Thyroid gland (tissue), 4 donors: ENCODE results near the gene LRP10. TPM values are rescaled to one million over a fixed set of nuclear protein-coding genes. Genes with fewer than 3 reads are reported as not detected.
"Not testable (repeated sequence)": the region's sequence is repeated elsewhere in the genome, so short reads cannot be mapped to it uniquely, and the experiment has no call there.

Source experiments
- DNase-seq, 2 donors: peaks; one replicate each; pipeline ENCODE4 v3.0.0-alpha.2; 2019
- H3K27ac ChIP-seq, 3 donors: fragments of 200-600 bp; sonication (generic); 1 replicate in 2 of 3; 2 replicates in 1 of 3; pipeline ENCODE4 v1.5.1; 2016 to 2019; ENCODE audit warnings: mild to moderate bottlenecking in 1 of 3, moderate library complexity in 1 of 3
- H3K27me3 ChIP-seq: fragments of 200-600 bp; sonication (generic); one replicate; pipeline ENCODE4 v1.5.1; 2019
- H3K36me3 ChIP-seq, 2 donors: fragments of 200-600 bp; sonication (generic); one replicate each; pipeline ENCODE4 v1.5.1; 2016 to 2019
- H3K4me1 ChIP-seq, 2 donors: fragments of 200-600 bp; sonication (generic); one replicate each; pipeline ENCODE4 v1.5.1; 2017 to 2019
- H3K4me3 ChIP-seq, 3 donors: fragments of 200-600 bp; sonication (generic); replicated peaks in 1 of 3; 1 replicate in 2 of 3; 2 replicates in 1 of 3; pipeline ENCODE4 v1.5.1; 2016; ENCODE audit warnings: mild to moderate bottlenecking in 1 of 3
- H3K9me3 ChIP-seq: fragments of 200-600 bp; sonication (generic); one replicate; pipeline ENCODE4 v1.5.1; 2017
- POLR2A ChIP-seq, 2 donors: fragments of 450-650 bp; IDR thresholded peaks; one replicate each; pipeline ENCODE4 v1.6.1; 2017; ENCODE audit warnings: antibody characterized with exemption in 2 of 2, mild to moderate bottlenecking in 2 of 2, moderate library complexity in 1 of 2
- WGBS, 2 donors: methylation state at CpG; one replicate each; pipeline ENCODE4 v1.1.5; 2017; 5-methylcytosine and 5-hydroxymethylcytosine counted together
- intact Hi-C: fragments of 100-400 bp; cut with DNase I; formaldehyde crosslinking; loops from one replicate; pipeline ENCODE4 v1.15.1; 2023
- total RNA-seq, 4 donors: library from RNA; depleted of rRNA; stranded (reverse); fragments of >200 nt; gene quantifications; one replicate each; pipeline ENCODE4 v1.2.3, GENCODE V29; 2016
- TF ChIP-seq, protein P1 (sequence below), 6 experiments: fragments of 200-600 bp in 3 of 6; fragments of 450-650 bp in 3 of 6; sonication (generic) in 3 of 6; IDR thresholded peaks; one replicate each; pipeline ENCODE4 v1.5.1; 2016 to 2019; ENCODE audit warnings: antibody characterized with exemption in 6 of 6, mild to moderate bottlenecking in 2 of 6, inconsistent platforms in 1 of 6, moderate library complexity in 1 of 6

Gene LRP10
- total RNA-seq, 4 donors from 2014 or later, result 107 to 143 (median 121) TPM

DNA sequence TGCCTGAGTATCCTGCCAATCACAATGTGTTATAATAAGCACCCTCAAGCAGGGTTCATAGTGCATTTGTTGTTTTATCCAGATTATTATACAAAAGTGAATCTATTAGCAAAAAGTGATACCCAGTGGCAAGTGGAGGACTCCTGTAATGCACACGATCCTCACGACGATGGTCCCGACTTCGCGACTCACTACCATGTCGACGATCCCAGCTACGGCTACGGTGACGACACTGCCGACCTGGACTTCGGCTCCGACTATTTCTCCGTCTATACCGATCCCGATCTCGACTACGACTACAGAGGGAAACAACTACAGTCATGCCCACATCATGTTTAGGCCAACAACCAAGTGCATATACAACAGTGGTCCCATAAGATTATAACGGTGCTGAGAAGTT, 34.5 kb downstream of the LRP10 start:
- 94 to 96% methylated on average over 20 of the region's 20 CpGs for WGBS, 2 donors
- intact Hi-C loops, result no loop called here

DNA sequence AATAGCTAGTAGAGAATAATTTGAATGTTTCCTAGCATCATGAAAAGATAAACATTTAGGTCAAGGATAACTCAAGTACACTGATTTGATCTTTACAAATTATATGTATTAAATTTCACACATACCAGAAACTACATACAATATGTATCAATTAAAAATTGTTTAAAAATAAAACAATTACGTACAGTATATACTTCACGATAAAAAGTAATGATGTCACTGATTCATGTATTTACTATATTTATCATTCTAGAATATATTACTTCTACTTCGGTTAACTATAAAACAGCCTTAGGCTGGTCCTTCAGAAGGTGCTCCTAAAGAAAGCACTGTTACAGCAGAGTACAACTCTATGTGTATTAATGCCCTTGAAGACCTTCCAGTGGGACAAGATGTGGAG, 35.9 kb downstream of the LRP10 start:
- no peaks in the 10 kb centered on the region for H3K9me3 ChIP-seq
- peaks cover 69 to 74% of the 10 kb centered on the region in 2 donors for H3K36me3 ChIP-seq
- no peak overlapping the region for H3K4me3 ChIP-seq
- no peaks in the 10 kb centered on the region for H3K27me3 ChIP-seq
- 96% methylated on average over 3 of the region's 3 CpGs for WGBS, 2 donors
- no peak overlapping the region for H3K27ac ChIP-seq
- H3K4me1 ChIP-seq, result no peaks in the 10 kb centered on the region
- intact Hi-C loops, result no loop called here
- no peak for DNase-seq
- TF ChIP-seq, protein P1, sequence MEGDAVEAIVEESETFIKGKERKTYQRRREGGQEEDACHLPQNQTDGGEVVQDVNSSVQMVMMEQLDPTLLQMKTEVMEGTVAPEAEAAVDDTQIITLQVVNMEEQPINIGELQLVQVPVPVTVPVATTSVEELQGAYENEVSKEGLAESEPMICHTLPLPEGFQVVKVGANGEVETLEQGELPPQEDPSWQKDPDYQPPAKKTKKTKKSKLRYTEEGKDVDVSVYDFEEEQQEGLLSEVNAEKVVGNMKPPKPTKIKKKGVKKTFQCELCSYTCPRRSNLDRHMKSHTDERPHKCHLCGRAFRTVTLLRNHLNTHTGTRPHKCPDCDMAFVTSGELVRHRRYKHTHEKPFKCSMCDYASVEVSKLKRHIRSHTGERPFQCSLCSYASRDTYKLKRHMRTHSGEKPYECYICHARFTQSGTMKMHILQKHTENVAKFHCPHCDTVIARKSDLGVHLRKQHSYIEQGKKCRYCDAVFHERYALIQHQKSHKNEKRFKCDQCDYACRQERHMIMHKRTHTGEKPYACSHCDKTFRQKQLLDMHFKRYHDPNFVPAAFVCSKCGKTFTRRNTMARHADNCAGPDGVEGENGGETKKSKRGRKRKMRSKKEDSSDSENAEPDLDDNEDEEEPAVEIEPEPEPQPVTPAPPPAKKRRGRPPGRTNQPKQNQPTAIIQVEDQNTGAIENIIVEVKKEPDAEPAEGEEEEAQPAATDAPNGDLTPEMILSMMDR (IDR thresholded peaks at IDR 0.05), result no peak
- no peak for TF ChIP-seq POLR2A (IDR thresholded peaks at IDR 0.05)

More for the DNA sequence above, 34.5 kb downstream of the LRP10 start:
- no peak for DNase-seq
- Histone ChIP-seq H3K27ac (no peak overlapping the region), H3K4me1 (no peaks in the 10 kb centered on the region), H3K36me3 (peaks cover 81 to 85% of the 10 kb centered on the region in 2 donors), H3K27me3 (no peaks in the 10 kb centered on the region), H3K9me3 (no peaks in the 10 kb centered on the region), H3K4me3 (no peak overlapping the region)
- TF ChIP-seq, protein P1 (IDR thresholded peaks at IDR 0.05), result no peak
- TF ChIP-seq POLR2A (IDR thresholded peaks at IDR 0.05), result no peak

GRCh38 chr14:22908601-22909000, 37.1 kb downstream of the LRP10 start:
- WGBS, 2 donors, result 92 to 95% methylated on average over 8 of the region's 8 CpGs
- intact Hi-C loops, result no loop called here
- H3K36me3 ChIP-seq, result peaks cover 60 to 65% of the 10 kb centered on the region in 2 donors

DNA sequence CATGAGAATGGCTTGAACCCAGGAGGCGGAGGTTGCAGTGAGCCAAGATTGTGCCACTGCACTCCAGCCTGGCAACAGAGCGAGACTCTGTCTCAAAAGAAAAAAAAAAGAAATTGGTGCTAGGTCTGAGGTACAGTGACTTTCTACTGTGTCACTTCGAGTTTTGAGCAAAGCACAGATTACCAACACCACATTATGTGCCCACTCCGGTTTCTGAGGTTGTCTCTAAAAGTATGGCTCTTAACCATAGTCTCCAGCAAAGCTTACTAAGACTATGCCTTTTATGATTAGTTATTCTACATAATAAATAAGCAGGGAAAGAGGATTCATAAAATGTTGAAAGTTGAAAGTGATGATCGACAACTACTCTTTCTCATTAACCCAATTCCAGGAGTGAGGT, 39.4 kb downstream of the LRP10 start:
- H3K4me1 ChIP-seq, result no peaks in the 10 kb centered on the region
- DNase-seq, result no peak
- intact Hi-C loops, result no loop called here
- TF ChIP-seq, protein P1 (IDR thresholded peaks at IDR 0.05), result no peak
- no peak for TF ChIP-seq POLR2A (IDR thresholded peaks at IDR 0.05)
- H3K27me3 ChIP-seq, result no peaks in the 10 kb centered on the region
- H3K27ac ChIP-seq, result no peak overlapping the region
- no peaks in the 10 kb centered on the region for H3K9me3 ChIP-seq
- WGBS, 2 donors, result 90 to 95% methylated on average over 5 of the region's 5 CpGs
- no peak overlapping the region for H3K4me3 ChIP-seq
- H3K36me3 ChIP-seq, result peaks cover 37 to 41% of the 10 kb centered on the region in 2 donors

More at GRCh38 chr14:22908601-22909000, 37.1 kb downstream of the LRP10 start:
- H3K27ac ChIP-seq, result no peak overlapping the region
- no peaks in the 10 kb centered on the region for H3K27me3 ChIP-seq
- no peak overlapping the region for H3K4me3 ChIP-seq
- no peak for DNase-seq
- no peaks in the 10 kb centered on the region for H3K9me3 ChIP-seq
- TF ChIP-seq, protein P1 (IDR thresholded peaks at IDR 0.05), result no peak
- no peak for TF ChIP-seq POLR2A (IDR thresholded peaks at IDR 0.05)
- no peaks in the 10 kb centered on the region for H3K4me1 ChIP-seq

- intact Hi-C loops, H3K36me3 ChIP-seq, H3K4me3 ChIP-seq, H3K9me3 ChIP-seq, H3K27me3 ChIP-seq, H3K27ac ChIP-seq, DNase-seq: not testable (repeated sequence)
- 92 to 96% methylated on average over 4 of the region's 4 CpGs for WGBS, 2 donors
- H3K4me1 ChIP-seq, result peaks cover 18 to 22% of the 10 kb centered on the region in 2 donors
Measured at GRCh38 chr14:22914836-22915235, 43.3 kb downstream of the LRP10 start.
